Measurements from ENCODE around the gene POR.
"Not testable (repeated sequence)": the region's sequence is repeated elsewhere in the genome, so short reads cannot be mapped to it uniquely, and the experiment has no call there.

The POR gene

DNA sequence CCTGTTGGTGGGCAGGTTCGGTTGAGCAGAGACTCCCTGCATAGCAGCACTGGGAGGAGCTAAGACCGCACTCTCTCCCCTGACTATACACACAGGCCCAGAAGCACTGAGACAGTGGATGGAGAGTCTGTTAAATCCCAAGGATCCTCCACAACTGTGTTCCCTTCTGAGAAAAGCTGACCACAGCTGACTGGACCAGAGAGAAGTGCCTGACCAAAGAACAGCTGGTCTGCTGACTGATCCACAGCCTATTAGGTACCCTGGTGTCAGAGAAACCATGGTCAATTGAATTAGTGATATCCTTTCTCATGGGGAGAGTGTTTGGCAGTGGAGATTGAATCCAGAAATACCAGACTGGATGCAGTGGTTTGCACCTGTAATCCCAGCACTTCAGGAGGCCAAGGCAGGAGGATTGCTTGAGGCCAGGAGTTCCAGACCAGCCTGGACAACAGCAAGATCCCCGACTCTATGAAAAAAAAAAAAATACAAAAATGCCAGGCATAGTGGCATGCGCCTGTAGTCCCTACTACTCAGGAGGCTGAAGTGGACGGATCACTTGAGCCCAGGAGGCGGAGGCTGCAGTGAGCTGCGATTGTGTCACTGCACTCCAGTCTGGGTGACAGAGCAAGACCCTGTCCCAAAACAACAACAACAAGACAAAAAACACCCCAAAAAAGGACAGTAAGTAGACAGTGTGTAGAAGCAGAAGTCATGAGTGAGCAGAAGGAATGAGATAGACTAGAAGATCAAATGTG, 107.2 kb downstream of the POR start:
- H3K9me3 ChIP-seq (replicated peaks; ENCODE audit: insufficient read depth, low read length) = no peaks in the 10 kb centered on the region
- no peak overlapping the region for H3K9ac ChIP-seq (ENCODE audit: low read length)

DNA sequence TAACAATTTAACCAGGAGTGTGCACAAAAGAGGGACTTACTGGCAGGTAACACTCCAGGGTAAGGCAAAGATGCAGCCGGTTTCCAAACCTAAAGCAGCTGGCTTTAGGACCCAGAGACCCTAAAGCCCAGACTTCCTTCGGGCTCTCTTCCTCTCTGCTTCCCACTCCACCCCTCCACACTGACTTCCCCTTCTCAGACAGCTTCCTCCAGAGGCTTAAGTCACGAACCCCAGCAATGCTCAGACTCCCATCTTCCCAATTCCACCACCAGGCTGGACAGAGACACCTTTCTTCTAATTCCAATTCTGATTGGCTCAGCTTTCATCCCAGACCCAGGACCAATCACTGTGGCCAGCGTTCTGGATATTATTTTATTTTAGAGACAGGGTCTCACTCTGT, 108.0 kb downstream of the POR start:
- Histone ChIP-seq H3K9me3 (replicated peaks; ENCODE audit: insufficient read depth, low read length) (no peaks in the 10 kb centered on the region), H3K9me2 (replicated peaks; ENCODE audit: insufficient read depth, low read length) (no peaks in the 10 kb centered on the region), H3K9ac (ENCODE audit: low read length) (no peak overlapping the region), H2AFZ (ENCODE audit: low read length) (no peak overlapping the region), H3K79me2 (ENCODE audit: low read length) (no peaks in the 10 kb centered on the region), H4K20me1 (ENCODE audit: insufficient read depth, low read length) (no peaks in the 10 kb centered on the region), H3K4me3 (ENCODE audit: low read length) (no peak overlapping the region), H3F3A (ENCODE audit: insufficient read depth, low read length) (no peaks in the 10 kb centered on the region), H3K36me3 (replicated peaks; ENCODE audit: insufficient read depth, low read length) (no peaks in the 10 kb centered on the region), H3K27me3 (replicated peaks; ENCODE audit: insufficient read depth, low read length) (no peaks in the 10 kb centered on the region), H3K4me2 (ENCODE audit: low read depth, low read length) (no peak overlapping the region), H3K27ac (ENCODE audit: low read length) (no peak overlapping the region), H3K4me1 (ENCODE audit: low read length) (peaks cover 9% of the 10 kb centered on the region; the same call in 1 of the 2 replicates)
- no peak for TF ChIP-seq EZH2phosphoT487 (IDR thresholded peaks at IDR 0.05; ENCODE audit: low read length)
- TF ChIP-seq, protein P1, sequence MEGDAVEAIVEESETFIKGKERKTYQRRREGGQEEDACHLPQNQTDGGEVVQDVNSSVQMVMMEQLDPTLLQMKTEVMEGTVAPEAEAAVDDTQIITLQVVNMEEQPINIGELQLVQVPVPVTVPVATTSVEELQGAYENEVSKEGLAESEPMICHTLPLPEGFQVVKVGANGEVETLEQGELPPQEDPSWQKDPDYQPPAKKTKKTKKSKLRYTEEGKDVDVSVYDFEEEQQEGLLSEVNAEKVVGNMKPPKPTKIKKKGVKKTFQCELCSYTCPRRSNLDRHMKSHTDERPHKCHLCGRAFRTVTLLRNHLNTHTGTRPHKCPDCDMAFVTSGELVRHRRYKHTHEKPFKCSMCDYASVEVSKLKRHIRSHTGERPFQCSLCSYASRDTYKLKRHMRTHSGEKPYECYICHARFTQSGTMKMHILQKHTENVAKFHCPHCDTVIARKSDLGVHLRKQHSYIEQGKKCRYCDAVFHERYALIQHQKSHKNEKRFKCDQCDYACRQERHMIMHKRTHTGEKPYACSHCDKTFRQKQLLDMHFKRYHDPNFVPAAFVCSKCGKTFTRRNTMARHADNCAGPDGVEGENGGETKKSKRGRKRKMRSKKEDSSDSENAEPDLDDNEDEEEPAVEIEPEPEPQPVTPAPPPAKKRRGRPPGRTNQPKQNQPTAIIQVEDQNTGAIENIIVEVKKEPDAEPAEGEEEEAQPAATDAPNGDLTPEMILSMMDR (IDR thresholded peaks at IDR 0.05; ENCODE audit: low read length) = no peak
- TF ChIP-seq EZH2 (optimal IDR thresholded peaks at IDR 0.05; ENCODE audit: low read depth, low read length) = no peak
- no peak for DNase-seq

More for the DNA sequence above, 107.2 kb downstream of the POR start:
- Histone ChIP-seq H3K4me3 (ENCODE audit: low read length) (no peak overlapping the region), H3K27ac (ENCODE audit: low read length) (no peak overlapping the region), H3F3A (ENCODE audit: insufficient read depth, low read length) (no peaks in the 10 kb centered on the region), H3K79me2 (ENCODE audit: low read length) (no peaks in the 10 kb centered on the region), H3K4me2 (ENCODE audit: low read depth, low read length) (no peak overlapping the region), H3K27me3 (replicated peaks; ENCODE audit: insufficient read depth, low read length) (no peaks in the 10 kb centered on the region), H4K20me1 (ENCODE audit: insufficient read depth, low read length) (no peaks in the 10 kb centered on the region), H3K9me2 (replicated peaks; ENCODE audit: insufficient read depth, low read length) (no peaks in the 10 kb centered on the region), H2AFZ (ENCODE audit: low read length) (no peak overlapping the region), H3K36me3 (replicated peaks; ENCODE audit: insufficient read depth, low read length) (no peaks in the 10 kb centered on the region), H3K4me1 (ENCODE audit: low read length) (peaks cover 9% of the 10 kb centered on the region; the same call in 1 of the 2 replicates)
- no peak for DNase-seq
- TF ChIP-seq, protein P1 (IDR thresholded peaks at IDR 0.05; ENCODE audit: low read length) = no peak
- TF ChIP-seq EZH2phosphoT487 (IDR thresholded peaks at IDR 0.05; ENCODE audit: low read length) (no peak), EZH2 (optimal IDR thresholded peaks at IDR 0.05; ENCODE audit: low read depth, low read length) (no peak)

DNA sequence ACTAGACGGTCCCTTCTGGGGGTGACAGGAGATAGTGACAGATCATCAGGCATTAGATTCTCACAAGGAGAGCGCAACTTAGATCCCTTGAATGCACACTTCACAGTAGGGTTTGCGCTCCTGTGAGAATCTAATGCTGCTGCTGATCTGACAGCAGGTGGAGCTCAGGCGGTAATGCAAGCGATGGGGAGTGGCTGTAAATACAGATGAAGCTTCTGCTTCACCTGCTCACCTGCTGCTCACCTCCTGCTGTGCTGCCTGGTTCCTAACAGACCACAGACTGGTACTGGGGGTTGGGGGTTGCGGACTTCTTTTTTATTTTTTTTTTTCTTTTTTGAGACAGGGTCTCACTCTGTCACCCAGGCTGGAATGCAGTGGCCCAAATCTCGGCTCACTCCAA, 114.7 kb downstream of the POR start:
- H3K79me2 ChIP-seq (ENCODE audit: low read length); H3K36me3 ChIP-seq (replicated peaks; ENCODE audit: insufficient read depth, low read length); DNase-seq; H3K4me1 ChIP-seq (ENCODE audit: low read length); H3K9me3 ChIP-seq (replicated peaks; ENCODE audit: insufficient read depth, low read length); H4K20me1 ChIP-seq (ENCODE audit: insufficient read depth, low read length); H3F3A ChIP-seq (ENCODE audit: insufficient read depth, low read length); H3K4me3 ChIP-seq (ENCODE audit: low read length); H3K9me2 ChIP-seq (replicated peaks; ENCODE audit: insufficient read depth, low read length); H3K27me3 ChIP-seq (replicated peaks; ENCODE audit: insufficient read depth, low read length); H3K9ac ChIP-seq (ENCODE audit: low read length); H2AFZ ChIP-seq (ENCODE audit: low read length); H3K4me2 ChIP-seq (ENCODE audit: low read depth, low read length); H3K27ac ChIP-seq (ENCODE audit: low read length): not testable (repeated sequence)

GRCh38 chr7:76031964-76032363, 117.0 kb downstream of the POR start:
- H3K9me3 ChIP-seq (replicated peaks; ENCODE audit: insufficient read depth, low read length) = no peaks in the 10 kb centered on the region
- DNase-seq = no peak
- no peak overlapping the region for H3K27ac ChIP-seq (ENCODE audit: low read length)
- H3K4me3 ChIP-seq (ENCODE audit: low read length) = no peak overlapping the region
- no peaks in the 10 kb centered on the region for H3F3A ChIP-seq (ENCODE audit: insufficient read depth, low read length)
- H3K36me3 ChIP-seq (replicated peaks; ENCODE audit: insufficient read depth, low read length) = no peaks in the 10 kb centered on the region
- H3K9me2 ChIP-seq (replicated peaks; ENCODE audit: insufficient read depth, low read length) = no peaks in the 10 kb centered on the region
- H3K27me3 ChIP-seq (replicated peaks; ENCODE audit: insufficient read depth, low read length) = no peaks in the 10 kb centered on the region
- no peak overlapping the region for H3K4me2 ChIP-seq (ENCODE audit: low read depth, low read length)
- H2AFZ ChIP-seq (ENCODE audit: low read length) = no peak overlapping the region
- no peaks in the 10 kb centered on the region for H3K4me1 ChIP-seq (ENCODE audit: low read length)
- no peak overlapping the region for H3K9ac ChIP-seq (ENCODE audit: low read length)
- TF ChIP-seq, protein P1 (IDR thresholded peaks at IDR 0.05; ENCODE audit: low read length) = no peak
- TF ChIP-seq EZH2phosphoT487 (IDR thresholded peaks at IDR 0.05; ENCODE audit: low read length) = no peak
- no peak for TF ChIP-seq EZH2 (optimal IDR thresholded peaks at IDR 0.05; ENCODE audit: low read depth, low read length)
- no peaks in the 10 kb centered on the region for H4K20me1 ChIP-seq (ENCODE audit: insufficient read depth, low read length)
- H3K79me2 ChIP-seq (ENCODE audit: low read length) = no peaks in the 10 kb centered on the region
